Natural killer cell (primary cell): ENCODE measurements around the gene TSSK3. TPM values are rescaled to one million over a fixed set of nuclear protein-coding genes. Genes with fewer than 3 reads are reported as not detected.

Experiments
- ATAC-seq, 3 donors: fragments of 150-1000 bp in 2 of 3; fragments of 200-7000 bp in 1 of 3; cut with Tn5 transposase; 1 replicate in 1 of 3; 2 replicates in 2 of 3; pipeline ENCODE4 v1.10.0; 2021; ENCODE audit warnings: mild to moderate bottlenecking in 2 of 3, moderate library complexity in 2 of 3
- DNase-seq, 2 donors: peaks; one replicate each; pipeline versions ENCODE4 v3.0.0 to v3.0.0-alpha.2; 2013 to 2021; ENCODE audit warnings: mixed read lengths in 1 of 2
- H3K27ac ChIP-seq: one replicate; pipeline ENCODE4 v1.5.1; 2013; ENCODE audit warnings: mild to moderate bottlenecking, low read length
- H3K27me3 ChIP-seq: one replicate; pipeline ENCODE4 v1.6.1; 2013; ENCODE audit warnings: low read length; ENCODE audit not compliant: control insufficient read depth, insufficient read depth
- H3K36me3 ChIP-seq: one replicate; pipeline ENCODE4 v1.6.1; 2013; ENCODE audit warnings: low read length; ENCODE audit not compliant: control insufficient read depth, insufficient read depth
- H3K4me1 ChIP-seq: one replicate; pipeline ENCODE4 v1.6.1; 2013; ENCODE audit warnings: low read length; ENCODE audit not compliant: control insufficient read depth, insufficient read depth
- H3K4me3 ChIP-seq: one replicate; pipeline ENCODE4 v1.5.1; 2013; ENCODE audit warnings: low read length
- H3K9me3 ChIP-seq: one replicate; pipeline ENCODE4 v1.6.1; 2013; ENCODE audit warnings: low read length; ENCODE audit not compliant: control insufficient read depth, insufficient read depth
- H3K27ac Mint-ChIP-seq, 2 donors: one replicate each; pipeline ENCODE4 v1.8.0; 2022; ENCODE audit warnings: mild to moderate bottlenecking in 2 of 2, mixed read lengths in 2 of 2, moderate library complexity in 1 of 2
- H3K27me3 Mint-ChIP-seq, 2 donors: one replicate each; pipeline ENCODE4 v1.8.0; 2022; ENCODE audit warnings: low read depth in 2 of 2, mixed read lengths in 2 of 2
- H3K36me3 Mint-ChIP-seq: one replicate; pipeline ENCODE4 v1.8.0; 2022; ENCODE audit warnings: mixed read lengths
- H3K4me1 Mint-ChIP-seq, 2 donors: one replicate each; pipeline ENCODE4 v1.8.0; 2022; ENCODE audit warnings: mixed read lengths in 2 of 2
- H3K4me3 Mint-ChIP-seq: one replicate; pipeline ENCODE4 v1.8.0; 2022; ENCODE audit warnings: mild to moderate bottlenecking, moderate library complexity, mixed read lengths
- H3K9me3 Mint-ChIP-seq, 2 donors: one replicate each; pipeline ENCODE4 v1.8.0; 2022; ENCODE audit warnings: mixed read lengths in 2 of 2
- WGBS: methylation state at CpG from one replicate; pipeline ENCODE4 v1.1.7; 2013; ENCODE audit warnings: missing lambda C conversion rate; ENCODE audit not compliant: insufficient coverage; 5-methylcytosine and 5-hydroxymethylcytosine counted together
- intact Hi-C: fragments of 100-400 bp; cut with micrococcal nuclease; formaldehyde crosslinking; loops from one replicate; pipeline ENCODE4 v1.14.2; 2022
- total RNA-seq, 4 donors: library from RNA; stranded (reverse); fragments of 120-200 nt in 1 of 4; gene quantifications; one replicate each; pipeline versions ENCODE4 v1.2.3 to v1.2.4, GENCODE V29; 2013 to 2022
- TF ChIP-seq, protein P1 (sequence below): fragments of 200-600 bp; IDR thresholded peaks from one replicate; pipeline ENCODE4 v1.8.0; 2022; ENCODE audit warnings: antibody characterized with exemption

TSSK3 gene, protein sequence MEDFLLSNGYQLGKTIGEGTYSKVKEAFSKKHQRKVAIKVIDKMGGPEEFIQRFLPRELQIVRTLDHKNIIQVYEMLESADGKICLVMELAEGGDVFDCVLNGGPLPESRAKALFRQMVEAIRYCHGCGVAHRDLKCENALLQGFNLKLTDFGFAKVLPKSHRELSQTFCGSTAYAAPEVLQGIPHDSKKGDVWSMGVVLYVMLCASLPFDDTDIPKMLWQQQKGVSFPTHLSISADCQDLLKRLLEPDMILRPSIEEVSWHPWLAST
- 1 to 10 TPM; 1.2 to 3.7 (median 1.4) TPM for total RNA-seq
- total RNA-seq (2013): 0.72 TPM

DNA sequence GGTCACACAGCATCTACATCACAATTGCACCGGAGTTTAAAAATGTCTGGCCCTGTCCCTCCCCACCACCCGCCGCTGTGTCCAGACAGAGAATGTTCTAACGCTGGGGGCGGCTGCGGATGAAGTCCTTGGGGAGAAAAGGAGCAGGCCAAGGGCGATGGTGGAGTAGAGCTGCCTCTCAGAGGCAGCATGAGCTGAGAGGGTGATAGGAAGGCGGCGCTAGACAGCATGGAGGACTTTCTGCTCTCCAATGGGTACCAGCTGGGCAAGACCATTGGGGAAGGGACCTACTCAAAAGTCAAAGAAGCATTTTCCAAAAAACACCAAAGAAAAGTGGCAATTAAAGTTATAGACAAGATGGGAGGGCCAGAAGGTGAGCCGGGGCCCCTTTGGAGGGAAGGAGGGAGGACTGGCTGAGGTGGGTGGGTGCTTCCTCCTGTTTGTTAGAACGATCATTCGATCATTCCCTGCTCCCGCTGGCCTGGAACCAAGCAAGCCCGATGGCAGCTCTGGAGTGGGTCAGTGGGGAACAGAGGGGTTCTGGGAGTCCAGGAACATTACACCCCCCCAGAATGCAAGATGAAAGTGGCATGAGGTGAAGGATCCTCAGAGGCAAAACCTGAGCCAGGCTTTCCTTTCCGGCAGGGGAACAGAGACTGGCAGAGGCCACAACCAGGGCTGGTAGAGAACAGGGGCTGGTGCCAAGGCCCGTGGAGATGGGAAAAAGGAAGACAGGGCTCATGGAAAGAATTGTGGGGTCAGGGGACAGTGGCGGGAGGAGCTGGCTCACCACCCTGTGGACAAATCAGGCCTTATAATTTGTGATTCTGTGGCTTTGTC lies at the start of gene TSSK3, which contains the start of gene FAM229A:
TSS of gene TSSK3 (plus strand) at position 66 of the 840 bp plus-strand sequence. CDS start at position 229, 163 bp downstream.
TSS of gene FAM229A (minus strand) at position 12 of the 840 bp plus-strand sequence. CDS start 394 bp downstream, outside the sequence.
- Histone ChIP-seq H3K27me3 (no peaks in the 10 kb centered on the region), H3K4me3 (no peak within 1 kb of the TSS), H3K4me1 (peaks cover 17% of the 10 kb centered on the region), H3K36me3 (peaks cover 33% of the 10 kb centered on the region), H3K9me3 (no peaks in the 10 kb centered on the region), H3K27ac (no peak within 1 kb of the TSS)
- intact Hi-C loops: no loop called here
- TF ChIP-seq, protein P1, sequence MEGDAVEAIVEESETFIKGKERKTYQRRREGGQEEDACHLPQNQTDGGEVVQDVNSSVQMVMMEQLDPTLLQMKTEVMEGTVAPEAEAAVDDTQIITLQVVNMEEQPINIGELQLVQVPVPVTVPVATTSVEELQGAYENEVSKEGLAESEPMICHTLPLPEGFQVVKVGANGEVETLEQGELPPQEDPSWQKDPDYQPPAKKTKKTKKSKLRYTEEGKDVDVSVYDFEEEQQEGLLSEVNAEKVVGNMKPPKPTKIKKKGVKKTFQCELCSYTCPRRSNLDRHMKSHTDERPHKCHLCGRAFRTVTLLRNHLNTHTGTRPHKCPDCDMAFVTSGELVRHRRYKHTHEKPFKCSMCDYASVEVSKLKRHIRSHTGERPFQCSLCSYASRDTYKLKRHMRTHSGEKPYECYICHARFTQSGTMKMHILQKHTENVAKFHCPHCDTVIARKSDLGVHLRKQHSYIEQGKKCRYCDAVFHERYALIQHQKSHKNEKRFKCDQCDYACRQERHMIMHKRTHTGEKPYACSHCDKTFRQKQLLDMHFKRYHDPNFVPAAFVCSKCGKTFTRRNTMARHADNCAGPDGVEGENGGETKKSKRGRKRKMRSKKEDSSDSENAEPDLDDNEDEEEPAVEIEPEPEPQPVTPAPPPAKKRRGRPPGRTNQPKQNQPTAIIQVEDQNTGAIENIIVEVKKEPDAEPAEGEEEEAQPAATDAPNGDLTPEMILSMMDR: no peak
- peaks cover 26 to 27% of the 10 kb centered on the region in 2 donors for H3K4me1 Mint-ChIP-seq
- ATAC-seq (no peak), DNase-seq (no peak)
- H3K27ac Mint-ChIP-seq: peak within 1 kb of the TSS; percentile 25 to 38
- 89% methylated on average over 16 of the region's 17 CpGs for WGBS
- peaks cover 5 to 6% of the 10 kb centered on the region in 2 donors for H3K27me3 Mint-ChIP-seq
- peak within 1 kb of the TSS; percentile 13 for H3K4me3 Mint-ChIP-seq
- H3K9me3 Mint-ChIP-seq: no peaks in the 10 kb centered on the region
- no peaks in the 10 kb centered on the region for H3K36me3 Mint-ChIP-seq

DNA sequence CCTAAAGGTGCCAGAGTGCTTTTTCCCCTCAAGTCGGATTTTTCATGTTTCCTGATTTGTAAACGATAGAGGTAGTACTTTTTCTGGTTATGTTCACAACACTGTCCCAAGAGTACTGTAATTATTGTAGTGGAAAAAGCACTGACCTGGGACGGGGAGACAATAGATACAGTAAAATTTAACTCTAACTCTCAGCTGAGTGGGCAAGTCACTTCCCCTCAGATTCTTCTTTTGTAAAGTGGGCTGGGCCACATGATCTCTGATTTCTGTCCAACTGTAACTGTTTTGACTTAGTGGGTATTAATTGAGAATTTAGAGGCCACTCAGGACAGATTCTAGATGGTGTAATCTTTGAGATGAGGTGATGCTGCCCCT lies 45.4 kb upstream of the TSSK3 start:
- Histone ChIP-seq H3K4me3 (no peak overlapping the region), H3K27me3 (no peaks in the 10 kb centered on the region), H3K9me3 (no peaks in the 10 kb centered on the region), H3K36me3 (peaks cover 24% of the 10 kb centered on the region), H3K4me1 (peaks cover 15% of the 10 kb centered on the region), H3K27ac (no peak overlapping the region)
- H3K36me3 Mint-ChIP-seq: peaks cover 6% of the 10 kb centered on the region
- TF ChIP-seq, protein P1: no peak
- no peaks in the 10 kb centered on the region for H3K9me3 Mint-ChIP-seq
- DNase-seq (no peak), ATAC-seq (no peak)
- intact Hi-C loops: no loop called here
- no peak overlapping the region for H3K4me3 Mint-ChIP-seq
- no peaks in the 10 kb centered on the region for H3K27me3 Mint-ChIP-seq
- peak overlapping the region; percentile 52 to 60 for H3K27ac Mint-ChIP-seq
- peaks cover 28 to 34% of the 10 kb centered on the region in 2 donors for H3K4me1 Mint-ChIP-seq
- 42% methylated on average over 3 of the region's 3 CpGs for WGBS

DNA sequence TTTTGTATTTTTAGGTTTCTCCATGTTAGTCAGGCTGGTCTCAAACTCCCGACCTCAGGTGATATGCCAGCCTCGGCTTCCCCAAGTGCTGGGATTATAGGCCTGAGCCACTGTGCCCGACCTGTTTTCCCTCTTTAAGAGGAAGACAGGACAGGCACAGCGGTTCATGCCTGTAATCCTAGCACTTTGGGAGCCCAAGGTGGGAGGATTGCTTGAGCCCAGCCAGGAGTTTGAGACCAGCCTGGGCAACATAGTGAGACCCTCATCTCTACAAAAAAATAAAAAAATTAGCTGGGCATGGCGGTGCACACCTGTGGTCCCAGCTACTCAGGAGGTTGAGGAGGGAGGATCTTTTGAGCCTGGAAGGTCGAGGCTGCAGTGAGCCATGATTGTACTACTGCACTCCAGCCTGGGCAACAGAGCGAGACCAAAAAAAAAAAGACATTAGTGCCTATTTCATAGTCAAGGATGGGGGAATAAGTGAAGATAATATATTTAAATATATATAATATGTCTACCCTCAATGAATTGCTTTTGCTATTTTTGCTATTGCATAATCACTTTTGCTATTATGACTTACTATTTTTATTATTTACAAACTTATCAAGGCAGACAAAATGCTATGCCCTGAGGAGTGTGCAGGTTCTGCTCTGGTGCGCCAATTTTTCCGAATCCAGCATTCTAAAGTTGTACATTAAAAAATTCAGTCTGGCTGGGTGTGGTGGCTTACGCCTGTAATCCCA lies 44.0 kb upstream of the TSSK3 start:
- ATAC-seq (no peak), DNase-seq (no peak)
- Mint-ChIP-seq H3K27ac (no peak overlapping the region), H3K27me3 (no peaks in the 10 kb centered on the region), H3K36me3 (peaks cover 6% of the 10 kb centered on the region), H3K4me1 (peaks cover 36 to 38% of the 10 kb centered on the region in 2 donors), H3K9me3 (no peaks in the 10 kb centered on the region), H3K4me3 (no peak overlapping the region)
- Histone ChIP-seq H3K36me3 (peaks cover 24% of the 10 kb centered on the region), H3K27me3 (no peaks in the 10 kb centered on the region), H3K4me3 (no peak overlapping the region), H3K27ac (no peak overlapping the region), H3K4me1 (peaks cover 29% of the 10 kb centered on the region), H3K9me3 (no peaks in the 10 kb centered on the region)
- intact Hi-C loops: no loop called here
- TF ChIP-seq, protein P1: no peak
- 96% methylated on average over 9 of the region's 10 CpGs for WGBS
